ENCODE measurements around the gene FHOD3.

- TF ChIP-seq GATA2 (IDR thresholded peaks at IDR 0.05; ENCODE audit: low read depth, low read length) (no peak), GATA3 (IDR thresholded peaks at IDR 0.05; ENCODE audit: low read depth, low read length) (no peak)
These were observed 3.5 kb upstream of the FHOD3 start for GRCh38 chr18:36294031-36294430.

All from SH-SY5Y (cell line).